Breast epithelium (tissue), 4 donors: Measurements from ENCODE around the gene OSBPL5. TPM values are rescaled to one million over a fixed set of nuclear protein-coding genes. Genes with fewer than 3 reads are reported as not detected.

Experiments used
- DNase-seq, 2 donors: peaks; one replicate each; pipeline ENCODE4 v3.0.0-alpha.2; 2019; ENCODE audit warnings: low spot score in 2 of 2
- H3K27ac ChIP-seq, 2 donors: fragments of 200-600 bp; sonication (generic) in 1 of 2; one replicate each; pipeline ENCODE4 v1.5.1; 2016 to 2019; ENCODE audit warnings: mild to moderate bottlenecking in 1 of 2
- H3K27me3 ChIP-seq, 2 donors: fragments of 200-600 bp; sonication (generic) in 1 of 2; one replicate each; pipeline versions ENCODE4 v1.5.1 to v1.6.0; 2017 to 2019; ENCODE audit warnings: control low read depth in 1 of 2, mild to moderate bottlenecking in 1 of 2
- H3K36me3 ChIP-seq: fragments of 200-600 bp; one replicate; pipeline ENCODE4 v1.5.1; 2019
- H3K4me1 ChIP-seq, 2 donors: fragments of 200-600 bp; sonication (generic); one replicate each; pipeline ENCODE4 v1.5.1; 2016 to 2019; ENCODE audit warnings: control low read depth in 1 of 2
- H3K4me3 ChIP-seq, 3 donors: fragments of 200-600 bp; sonication (generic); 1 replicate in 2 of 3; 2 replicates in 1 of 3; pipeline ENCODE4 v1.5.1; 2016 to 2019; ENCODE audit warnings: mild to moderate bottlenecking in 3 of 3, moderate library complexity in 2 of 3
- H3K9me3 ChIP-seq, 2 donors: fragments of 200-600 bp; sonication (generic) in 1 of 2; one replicate each; pipeline ENCODE4 v1.5.1; 2016 to 2019; ENCODE audit warnings: control low read depth in 1 of 2
- CTCF ChIP-seq, 3 donors: fragments of 450-650 bp; IDR thresholded peaks; one replicate each; pipeline ENCODE4 v1.5.1; 2016 to 2017; ENCODE audit warnings: antibody characterized with exemption in 3 of 3, mild to moderate bottlenecking in 3 of 3, moderate library complexity in 3 of 3
- POLR2A ChIP-seq: fragments of 450-650 bp; IDR thresholded peaks from one replicate; pipeline ENCODE4 v1.6.1; 2016; ENCODE audit warnings: antibody characterized with exemption, mild to moderate bottlenecking, moderate library complexity
- POLR2AphosphoS5 ChIP-seq, 3 donors: sonication (generic); formaldehyde crosslinking; IDR thresholded peaks; one replicate each; pipeline ENCODE4 v1.6.1; 2017; ENCODE audit warnings: antibody characterized with exemption in 3 of 3
- intact Hi-C: fragments of 100-400 bp; cut with DNase I; formaldehyde crosslinking; loops from one replicate; pipeline ENCODE4 v1.15.1; 2023; ENCODE audit warnings: low total_unique reads
- total RNA-seq, 3 donors: library from RNA; depleted of rRNA; stranded (reverse); fragments of >200 nt; gene quantifications; one replicate each; pipeline ENCODE4 v1.1.0, GENCODE V29; 2016

The OSBPL5 gene
- total RNA-seq, 3 donors from 2014 or later: 25.3 to 64.2 (median 27.8) TPM

GRCh38 chr11:3104961-3105790 is 59.9 kb downstream of the OSBPL5 start:
- H3K27me3 ChIP-seq: no peaks in the 10 kb centered on the region
- no peaks in the 10 kb centered on the region for H3K9me3 ChIP-seq
- no peaks in the 10 kb centered on the region for H3K36me3 ChIP-seq
- no peak overlapping the region for H3K4me3 ChIP-seq
- no peaks in the 10 kb centered on the region for H3K4me1 ChIP-seq
- H3K27ac ChIP-seq: no peak overlapping the region
- intact Hi-C loops: loop anchor here (10.0 kb wide), 1 partner anchor 110 kb away; the partner anchor contains the start of gene MRGPRG
- TF ChIP-seq POLR2AphosphoS5 (IDR thresholded peaks at IDR 0.05): no peak
- TF ChIP-seq CTCF (IDR thresholded peaks at IDR 0.05): no peak
- TF ChIP-seq POLR2A: no peak
- DNase-seq: peak in 1 of 2 donors; percentile 41

- no peak overlapping the region for H3K27ac ChIP-seq
- no peaks in the 10 kb centered on the region for H3K9me3 ChIP-seq
- H3K36me3 ChIP-seq: no peaks in the 10 kb centered on the region
- no peak overlapping the region for H3K4me3 ChIP-seq
- no peak for DNase-seq
- H3K27me3 ChIP-seq: no peaks in the 10 kb centered on the region
- intact Hi-C loops: loop anchor here (10.0 kb wide), 1 partner anchor 111 kb away; the partner anchor contains the start of gene MRGPRG
- TF ChIP-seq POLR2AphosphoS5 (IDR thresholded peaks at IDR 0.05): no peak
- no peak for TF ChIP-seq POLR2A
- TF ChIP-seq CTCF (IDR thresholded peaks at IDR 0.05): no peak
- no peaks in the 10 kb centered on the region for H3K4me1 ChIP-seq
Observed at GRCh38 chr11:3104051-3104714, 60.9 kb downstream of the OSBPL5 start.

GRCh38 chr11:3103076-3103475 is 62.0 kb downstream of the OSBPL5 start:
- TF ChIP-seq CTCF (IDR thresholded peaks at IDR 0.05) (no peak), POLR2AphosphoS5 (IDR thresholded peaks at IDR 0.05) (no peak), POLR2A (no peak)
- Histone ChIP-seq H3K9me3 (no peaks in the 10 kb centered on the region), H3K4me3 (no peak overlapping the region), H3K36me3 (no peaks in the 10 kb centered on the region), H3K27ac (no peak overlapping the region), H3K4me1 (no peaks in the 10 kb centered on the region), H3K27me3 (no peaks in the 10 kb centered on the region)
- DNase-seq: no peak
- intact Hi-C loops: loop anchor here (10.0 kb wide), 1 partner anchor 112 kb away; the partner anchor contains the start of gene MRGPRG

- no peaks in the 10 kb centered on the region for H3K36me3 ChIP-seq
- H3K4me3 ChIP-seq: no peak overlapping the region
- no peak for DNase-seq
- no peaks in the 10 kb centered on the region for H3K4me1 ChIP-seq
- intact Hi-C loops: loop anchor here (10.0 kb wide), 1 partner anchor 112 kb away; the partner anchor contains the start of gene MRGPRG
- TF ChIP-seq POLR2A (no peak), POLR2AphosphoS5 (IDR thresholded peaks at IDR 0.05) (no peak), CTCF (IDR thresholded peaks at IDR 0.05) (no peak)
- no peaks in the 10 kb centered on the region for H3K27me3 ChIP-seq
- H3K9me3 ChIP-seq: no peaks in the 10 kb centered on the region
- no peak overlapping the region for H3K27ac ChIP-seq
Observed at GRCh38 chr11:3102641-3102921, 62.5 kb downstream of the OSBPL5 start.
